Adipocyte (in vitro differentiated cells): ENCODE data around the gene TSPYL4.

Experiments
- DNase-seq: peaks from one replicate; pipeline ENCODE4 v3.0.0-alpha.2; 2015; ENCODE audit warnings: low read depth
- H3K27me3 ChIP-seq: replicated peaks from 2 replicates; pipeline ENCODE4 v1.7.0; 2013; ENCODE audit warnings: mild to moderate bottlenecking, low read length, moderate library complexity; ENCODE audit not compliant: control insufficient read depth, insufficient read depth
- H3K36me3 ChIP-seq: 2 replicates; pipeline ENCODE4 v1.7.0; 2013; ENCODE audit warnings: low read length, mild to moderate bottlenecking, moderate library complexity; ENCODE audit not compliant: control insufficient read depth, insufficient read depth, severe bottlenecking
- H3K4me1 ChIP-seq: 2 replicates; pipeline ENCODE4 v1.7.0; 2013; ENCODE audit warnings: mild to moderate bottlenecking, low read length, moderate library complexity; ENCODE audit not compliant: control insufficient read depth, insufficient read depth
- H3K4me3 ChIP-seq: 2 replicates; pipeline ENCODE4 v1.7.0; 2013; ENCODE audit warnings: mild to moderate bottlenecking, low read length, moderate library complexity
- H3K9ac ChIP-seq: 2 replicates; pipeline ENCODE4 v1.7.0; 2013; ENCODE audit warnings: mild to moderate bottlenecking, low read length, moderate library complexity
- H3K9me3 ChIP-seq: 2 replicates; pipeline ENCODE4 v1.7.0; 2013; ENCODE audit warnings: mild to moderate bottlenecking, low read length, moderate library complexity; ENCODE audit not compliant: control insufficient read depth

TSPYL4 gene

GRCh38 chr6:116205281-116205680, 48.6 kb downstream of the TSPYL4 start:
- Histone ChIP-seq H3K36me3 (no peaks in the 10 kb centered on the region), H3K4me3 (no peak overlapping the region), H3K9ac (no peak overlapping the region), H3K27me3 (no peaks in the 10 kb centered on the region), H3K9me3 (no peaks in the 10 kb centered on the region), H3K4me1 (no peaks in the 10 kb centered on the region)
- no peak for DNase-seq

GRCh38 chr6:116201538-116201937, 52.3 kb downstream of the TSPYL4 start:
- no peaks in the 10 kb centered on the region for H3K4me1 ChIP-seq
- no peak overlapping the region for H3K4me3 ChIP-seq
- H3K9ac ChIP-seq = no peak overlapping the region
- no peaks in the 10 kb centered on the region for H3K36me3 ChIP-seq
- H3K9me3 ChIP-seq = no peaks in the 10 kb centered on the region
- no peaks in the 10 kb centered on the region for H3K27me3 ChIP-seq
- DNase-seq = no peak

GRCh38 chr6:116200619-116201249, 53.1 kb downstream of the TSPYL4 start:
- H3K9me3 ChIP-seq = no peaks in the 10 kb centered on the region
- no peaks in the 10 kb centered on the region for H3K4me1 ChIP-seq
- DNase-seq = peak; percentile 38
- no peak overlapping the region for H3K9ac ChIP-seq
- no peaks in the 10 kb centered on the region for H3K36me3 ChIP-seq
- no peak overlapping the region for H3K4me3 ChIP-seq
- no peaks in the 10 kb centered on the region for H3K27me3 ChIP-seq
